Loucy (cell line): ENCODE results near the gene PBX1.

ENCODE experiments used
- EZH2phosphoT487 ChIP-seq: fragments of 200-600 bp; IDR thresholded peaks from 2 replicates; pipeline ENCODE4 v1.6.1; 2018; ENCODE audit warnings: antibody characterized with exemption, mild to moderate bottlenecking, moderate library complexity, borderline replicate concordance
- TF ChIP-seq, protein P1 (sequence below): fragments of 200-600 bp; sonication (generic); conservative IDR thresholded peaks from 2 replicates; pipeline ENCODE4 v1.5.1; 2014; ENCODE audit warnings: mild to moderate bottlenecking, antibody characterized with exemption, low read length

GRCh38 chr1:164695956-164696665, 137.1 kb downstream of the PBX1 start:
- no peak for TF ChIP-seq EZH2phosphoT487
- TF ChIP-seq, protein P1, sequence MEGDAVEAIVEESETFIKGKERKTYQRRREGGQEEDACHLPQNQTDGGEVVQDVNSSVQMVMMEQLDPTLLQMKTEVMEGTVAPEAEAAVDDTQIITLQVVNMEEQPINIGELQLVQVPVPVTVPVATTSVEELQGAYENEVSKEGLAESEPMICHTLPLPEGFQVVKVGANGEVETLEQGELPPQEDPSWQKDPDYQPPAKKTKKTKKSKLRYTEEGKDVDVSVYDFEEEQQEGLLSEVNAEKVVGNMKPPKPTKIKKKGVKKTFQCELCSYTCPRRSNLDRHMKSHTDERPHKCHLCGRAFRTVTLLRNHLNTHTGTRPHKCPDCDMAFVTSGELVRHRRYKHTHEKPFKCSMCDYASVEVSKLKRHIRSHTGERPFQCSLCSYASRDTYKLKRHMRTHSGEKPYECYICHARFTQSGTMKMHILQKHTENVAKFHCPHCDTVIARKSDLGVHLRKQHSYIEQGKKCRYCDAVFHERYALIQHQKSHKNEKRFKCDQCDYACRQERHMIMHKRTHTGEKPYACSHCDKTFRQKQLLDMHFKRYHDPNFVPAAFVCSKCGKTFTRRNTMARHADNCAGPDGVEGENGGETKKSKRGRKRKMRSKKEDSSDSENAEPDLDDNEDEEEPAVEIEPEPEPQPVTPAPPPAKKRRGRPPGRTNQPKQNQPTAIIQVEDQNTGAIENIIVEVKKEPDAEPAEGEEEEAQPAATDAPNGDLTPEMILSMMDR, result no peak
